KBM-7 (cell line): Measurements from ENCODE around the gene TCF7L1.
A peak's percentile ranks its signal among the peaks of the same experiment; 100 is the strongest.
"Not testable (repeated sequence)": the region's sequence is repeated elsewhere in the genome, so short reads cannot be mapped to it uniquely, and the experiment has no call there.

Experiments used
- DNase-seq: peaks from one replicate; pipeline ENCODE4 v3.0.0-alpha.2; 2015
- in situ Hi-C: fragments of 300-500 bp; cut with MboI; formaldehyde crosslinking; loops from 2 replicates; pipeline ENCODE4 v1.14.3; 2020; ENCODE audit warnings: low sequenced_read_pairs, low pct_unique_long_range_greater_than_20kb, mixed read lengths

The TCF7L1 gene

DNA sequence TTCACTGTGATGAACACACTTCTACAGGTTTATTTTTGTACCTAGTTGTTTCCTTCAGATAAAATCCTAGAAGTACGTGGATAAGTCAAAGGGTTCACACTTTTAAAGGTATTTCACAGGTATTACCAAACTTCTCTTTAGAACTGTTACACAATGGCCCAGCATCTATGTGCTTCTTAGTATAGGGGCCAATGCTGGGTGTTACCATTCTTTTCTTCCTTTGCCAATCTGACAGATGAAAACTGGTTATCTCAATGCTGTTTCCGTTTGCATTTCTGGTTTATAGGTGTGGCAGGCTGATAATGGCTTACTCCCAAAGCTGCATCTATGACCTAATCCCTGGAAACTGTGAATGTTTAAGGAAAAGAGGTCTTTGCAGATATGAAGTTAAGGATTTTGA is 2.8 kb upstream of the TCF7L1 start:
- in situ Hi-C loops = no loop called here

DNA sequence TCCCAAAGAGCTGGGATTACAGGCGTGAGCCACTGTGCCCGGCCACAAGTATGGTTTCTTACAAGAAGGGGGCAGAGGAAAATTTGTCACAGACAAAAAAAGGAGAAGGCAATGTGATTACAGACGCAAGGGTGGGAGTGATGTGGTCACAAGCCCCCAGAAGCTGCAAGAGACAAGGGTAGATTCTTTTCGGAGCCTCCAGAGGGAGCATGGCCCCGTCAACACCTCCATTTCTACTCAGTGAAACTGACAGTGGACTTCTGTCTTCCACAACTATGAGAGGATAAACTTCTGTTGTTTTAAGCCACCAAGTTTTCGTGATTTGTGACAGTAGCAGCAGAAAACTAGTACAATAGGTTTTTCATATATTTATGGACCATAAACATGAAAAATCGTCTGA is 2.1 kb upstream of the TCF7L1 start:
- DNase-seq = peak; percentile 43
- in situ Hi-C loops = no loop called here

More for the DNA sequence above, 2.8 kb upstream of the TCF7L1 start:
- no peak for DNase-seq

DNA sequence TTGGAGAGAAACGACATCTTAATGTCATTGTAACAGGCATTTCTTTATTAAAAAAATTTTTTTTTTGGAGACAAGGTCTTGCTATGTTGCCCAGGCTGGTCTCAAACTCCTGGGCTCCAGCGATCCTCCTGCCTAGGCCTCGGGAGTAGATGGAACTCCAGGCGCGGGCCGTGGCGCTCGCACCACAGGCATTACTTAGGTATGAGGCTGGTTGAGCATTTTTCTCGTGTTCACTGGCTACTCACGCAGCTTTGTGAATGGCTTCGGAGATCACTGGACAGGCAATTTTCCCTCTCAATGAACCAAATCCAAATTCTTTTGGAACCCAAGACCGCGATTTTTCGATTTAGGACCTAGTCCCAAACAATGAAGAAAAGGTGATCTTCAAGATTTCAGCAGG is 795 bp upstream of the TCF7L1 start:
- DNase-seq = no peak
- in situ Hi-C loops = no loop called here

DNA sequence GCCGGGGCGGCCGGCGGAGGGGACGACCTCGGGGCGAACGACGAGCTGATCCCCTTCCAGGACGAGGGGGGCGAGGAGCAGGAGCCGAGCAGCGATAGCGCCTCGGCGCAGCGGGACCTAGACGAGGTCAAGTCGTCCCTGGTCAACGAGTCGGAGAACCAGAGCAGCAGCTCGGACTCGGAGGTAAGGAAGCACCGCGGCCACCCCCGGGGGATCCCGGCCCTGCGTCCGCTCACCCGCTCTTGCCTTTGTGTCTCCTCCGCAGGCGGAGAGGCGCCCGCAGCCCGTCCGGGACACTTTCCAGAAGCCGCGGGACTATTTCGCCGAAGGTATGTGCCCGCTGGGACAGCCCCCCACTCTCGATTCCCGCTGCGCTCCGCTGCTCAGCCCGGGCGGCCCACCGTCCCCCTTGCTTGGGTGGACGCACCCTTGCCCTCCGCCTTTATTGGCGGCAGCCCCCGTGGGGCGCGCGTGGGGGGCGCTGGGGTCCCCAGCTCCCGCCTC is 611 bp downstream of the TCF7L1 start:
- DNase-seq = peak; percentile 49
- in situ Hi-C loops = no loop called here

DNA sequence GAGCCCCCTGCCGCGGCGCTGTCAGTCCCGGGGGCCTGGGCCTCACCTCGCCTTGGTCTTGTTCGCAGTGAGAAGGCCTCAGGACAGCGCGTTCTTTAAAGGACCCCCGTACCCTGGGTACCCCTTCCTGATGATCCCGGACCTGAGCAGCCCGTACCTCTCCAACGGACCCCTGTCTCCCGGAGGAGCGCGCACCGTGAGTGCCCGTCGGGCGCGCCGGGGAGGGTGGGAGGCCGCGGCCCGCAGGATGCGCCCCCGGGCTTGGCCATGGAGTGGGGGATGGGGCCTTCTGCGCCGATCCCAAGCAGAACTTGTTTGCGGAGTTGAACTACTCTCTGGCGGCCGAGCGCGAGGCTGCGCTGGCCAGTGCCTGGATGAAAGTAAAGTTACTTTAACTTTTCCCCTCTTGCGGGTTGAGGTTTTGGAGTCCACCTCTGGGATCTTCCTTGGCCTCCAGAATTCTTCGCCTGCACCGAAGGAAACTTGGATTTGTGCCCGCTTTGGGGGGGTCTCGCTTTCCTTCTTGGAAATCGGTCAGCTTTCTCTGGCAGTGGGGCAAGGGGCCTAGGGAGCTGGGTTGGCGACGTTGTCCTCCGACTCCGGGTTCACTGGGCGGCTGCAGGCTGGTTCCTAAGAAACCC is 1.2 kb downstream of the TCF7L1 start:
- in situ Hi-C loops = no loop called here
- peak; percentile 8 for DNase-seq

DNA sequence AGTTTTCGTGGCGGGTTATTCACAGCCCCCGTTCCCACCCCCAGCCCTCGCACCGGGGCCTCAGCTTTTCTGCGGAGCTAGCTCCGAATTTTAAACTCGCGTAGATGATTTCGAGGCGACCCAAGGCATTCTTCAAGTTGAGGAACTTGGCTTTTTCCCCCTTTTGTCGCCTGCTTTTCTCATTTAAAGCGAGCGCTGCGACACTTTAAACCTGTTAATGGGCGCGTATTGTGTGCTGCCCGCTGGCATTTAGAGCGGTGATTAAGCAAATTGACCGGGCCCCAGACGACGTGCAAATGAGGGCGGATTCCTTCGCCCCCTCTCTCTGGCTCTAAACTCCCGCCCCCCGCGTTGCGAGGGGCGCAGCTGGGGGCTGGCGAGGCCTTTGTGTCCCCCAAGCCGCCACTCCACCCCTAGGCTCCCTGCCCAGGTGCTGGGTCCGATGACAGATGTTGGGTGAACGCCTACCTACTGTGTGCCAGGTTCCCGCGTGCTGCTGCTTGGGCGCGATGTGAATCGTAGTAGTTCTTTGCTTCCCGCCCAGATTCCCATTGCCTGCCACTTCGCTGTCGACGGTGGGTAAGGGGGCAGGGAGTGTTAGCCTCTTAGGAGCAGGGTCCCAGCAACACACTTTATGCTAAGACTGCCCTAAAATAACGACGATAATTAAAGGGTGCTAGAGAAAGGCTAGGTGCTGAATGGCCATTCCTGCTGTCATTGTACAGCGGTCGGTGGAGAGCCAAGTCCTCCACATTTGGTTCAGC is 1.9 kb downstream of the TCF7L1 start:
- DNase-seq = no peak
- in situ Hi-C loops = no loop called here

DNA sequence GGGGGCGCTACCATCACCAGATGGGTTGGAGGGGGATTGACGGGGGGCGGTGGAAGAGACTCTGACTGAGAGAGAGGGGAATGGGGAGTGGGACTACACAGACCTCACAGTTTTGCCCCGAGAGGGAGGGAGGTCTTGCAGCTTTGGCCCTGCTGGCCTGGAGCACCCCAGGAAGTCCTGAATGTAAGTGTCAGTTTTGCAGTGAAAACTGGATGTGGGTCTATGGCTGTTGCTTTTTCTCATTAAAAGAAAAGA is 2.4 kb downstream of the TCF7L1 start:
- DNase-seq = no peak
- in situ Hi-C loops = no loop called here

DNA sequence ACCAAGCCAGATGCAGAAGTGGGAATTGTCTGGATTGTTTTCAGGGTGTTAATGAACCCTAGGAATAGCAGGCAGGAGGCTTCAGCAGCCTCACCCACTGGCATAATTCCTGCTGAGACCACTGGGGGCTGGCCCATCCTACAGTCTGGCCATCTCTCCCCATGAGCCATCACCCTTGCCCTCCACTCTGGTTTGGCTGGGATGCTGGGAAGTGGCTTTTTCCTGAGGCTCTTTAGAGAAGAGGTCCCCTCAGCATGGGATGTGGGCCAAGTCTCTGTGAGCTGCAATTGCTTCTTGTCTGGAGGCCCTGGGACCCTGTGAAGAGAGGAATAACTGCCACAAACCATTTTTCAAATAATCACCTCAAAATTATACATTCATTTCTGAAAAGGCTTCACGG is 4.0 kb downstream of the TCF7L1 start:
- in situ Hi-C loops = no loop called here

DNA sequence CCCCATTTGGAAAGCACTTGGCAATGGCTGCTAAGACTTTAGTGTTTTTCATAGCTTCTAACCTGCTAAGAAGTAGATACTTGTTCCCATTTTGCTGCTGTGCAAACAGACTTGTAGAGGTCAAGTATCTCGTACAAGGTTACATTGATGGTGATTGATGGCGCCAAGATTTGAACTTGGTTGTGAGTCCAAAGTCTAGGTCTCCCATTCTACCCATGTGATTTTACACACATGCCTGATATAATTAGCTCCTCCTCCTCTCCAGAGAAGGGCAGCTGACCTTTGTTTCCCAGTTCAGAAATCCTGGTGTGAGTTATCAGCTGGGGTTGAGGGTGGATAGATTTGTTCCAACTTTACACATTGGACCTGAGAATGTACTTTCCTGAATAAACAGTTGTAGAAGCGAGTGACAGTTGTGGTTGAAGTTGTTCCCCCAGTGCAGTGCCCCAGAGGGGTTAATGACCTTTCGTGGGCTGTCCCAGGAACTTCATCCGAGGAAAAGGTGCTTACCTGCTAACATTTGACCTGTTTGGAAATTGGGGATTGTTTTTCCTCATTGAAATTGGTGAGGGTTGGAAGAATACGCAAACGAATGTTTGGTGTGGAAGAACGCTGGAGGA is 10.4 kb downstream of the TCF7L1 start:
- DNase-seq = no peak
- in situ Hi-C loops = no loop called here

More for the DNA sequence above, 4.0 kb downstream of the TCF7L1 start:
- no peak for DNase-seq

DNA sequence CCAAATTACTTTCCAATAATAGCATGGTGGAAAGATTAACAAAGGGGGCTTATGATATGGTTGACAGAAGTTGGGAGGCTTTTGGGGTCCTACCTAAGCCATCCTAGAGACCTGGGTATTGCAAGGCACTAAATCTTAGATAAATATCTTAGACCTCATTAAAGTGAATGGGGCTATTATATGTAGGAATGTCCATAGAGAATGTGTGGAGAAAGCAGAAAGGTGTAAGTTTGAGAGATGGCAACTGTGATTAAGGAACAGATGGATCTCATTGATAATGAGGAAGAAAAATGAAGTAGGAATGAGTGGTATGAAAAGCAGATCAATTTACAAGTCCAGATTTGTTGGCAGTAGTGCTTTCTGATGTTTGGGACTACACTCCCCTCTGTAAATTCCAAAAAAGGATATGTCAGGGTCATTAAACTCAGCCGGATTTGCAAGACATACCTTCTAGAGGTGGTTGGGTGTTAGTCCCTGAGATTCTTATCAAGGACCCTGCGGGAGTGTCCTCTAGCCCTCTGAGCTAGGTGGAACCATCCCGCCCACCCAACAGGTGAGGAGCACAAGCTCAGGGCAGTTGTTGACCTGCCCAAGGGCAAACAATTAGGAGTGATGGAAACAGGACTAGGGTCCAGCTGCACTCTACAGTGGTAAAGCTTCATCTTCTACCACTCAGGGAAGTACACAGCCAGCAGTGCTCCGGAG is 12.1 kb downstream of the TCF7L1 start:
- in situ Hi-C loops = no loop called here
- DNase-seq = no peak

DNA sequence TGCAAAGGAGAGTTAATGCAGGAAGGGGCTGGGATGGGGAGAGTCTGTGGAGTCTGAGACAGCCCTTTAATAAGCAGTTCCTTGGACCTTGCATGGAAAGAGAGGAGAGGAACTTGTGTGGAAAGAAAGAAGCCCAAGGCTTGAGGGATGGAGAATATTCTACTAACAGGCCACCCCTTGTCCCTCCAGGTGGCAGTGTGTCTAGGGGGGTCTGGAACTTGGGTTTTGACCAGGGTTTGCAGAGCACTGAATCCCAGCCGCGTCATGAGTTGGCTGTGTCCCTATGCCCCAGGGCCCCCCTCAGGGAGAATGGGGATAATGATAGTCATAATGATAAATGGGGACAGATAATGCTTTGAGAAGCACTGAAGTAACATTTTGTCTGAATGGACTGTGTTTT is 15.0 kb downstream of the TCF7L1 start:
- in situ Hi-C loops = no loop called here
- DNase-seq = no peak

DNA sequence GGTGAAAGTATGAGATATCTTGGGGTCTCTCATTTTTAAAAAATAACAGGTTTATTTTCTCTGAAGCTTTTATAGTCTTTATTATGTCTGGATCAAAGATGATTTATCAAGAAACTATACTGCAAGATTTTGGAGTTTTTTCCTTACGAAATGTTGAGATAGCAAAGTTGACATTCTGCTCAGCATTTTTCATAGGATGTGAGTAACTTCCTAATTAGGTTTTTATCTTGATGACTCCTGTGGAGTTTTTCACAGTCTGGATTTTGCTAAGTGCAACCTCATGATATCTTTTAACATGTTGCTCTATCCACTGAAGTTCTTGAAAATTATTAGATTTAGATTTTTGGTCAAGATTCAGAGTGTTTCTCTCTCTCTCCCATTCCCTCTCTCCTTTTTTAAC is 17.8 kb downstream of the TCF7L1 start:
- DNase-seq = no peak
- in situ Hi-C loops = no loop called here

DNA sequence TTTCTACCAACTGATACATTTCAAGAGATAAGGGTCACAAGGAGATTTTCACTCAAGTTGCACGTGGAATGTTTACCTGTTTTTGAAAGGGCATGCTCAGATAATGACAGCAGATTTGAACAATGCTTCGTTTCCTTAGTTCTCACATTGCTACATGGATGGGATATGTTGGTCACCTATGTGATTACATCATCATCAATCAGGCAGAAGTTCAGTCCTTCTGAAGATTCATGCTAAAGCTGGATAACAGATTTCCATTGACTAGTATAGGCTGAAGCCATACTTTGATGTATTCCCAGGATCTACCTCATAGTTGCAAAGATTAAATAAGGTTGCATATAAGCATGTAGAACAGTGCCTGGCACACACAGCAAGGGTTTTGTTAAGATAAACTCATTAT is 19.7 kb downstream of the TCF7L1 start:
- in situ Hi-C loops = no loop called here
- no peak for DNase-seq

DNA sequence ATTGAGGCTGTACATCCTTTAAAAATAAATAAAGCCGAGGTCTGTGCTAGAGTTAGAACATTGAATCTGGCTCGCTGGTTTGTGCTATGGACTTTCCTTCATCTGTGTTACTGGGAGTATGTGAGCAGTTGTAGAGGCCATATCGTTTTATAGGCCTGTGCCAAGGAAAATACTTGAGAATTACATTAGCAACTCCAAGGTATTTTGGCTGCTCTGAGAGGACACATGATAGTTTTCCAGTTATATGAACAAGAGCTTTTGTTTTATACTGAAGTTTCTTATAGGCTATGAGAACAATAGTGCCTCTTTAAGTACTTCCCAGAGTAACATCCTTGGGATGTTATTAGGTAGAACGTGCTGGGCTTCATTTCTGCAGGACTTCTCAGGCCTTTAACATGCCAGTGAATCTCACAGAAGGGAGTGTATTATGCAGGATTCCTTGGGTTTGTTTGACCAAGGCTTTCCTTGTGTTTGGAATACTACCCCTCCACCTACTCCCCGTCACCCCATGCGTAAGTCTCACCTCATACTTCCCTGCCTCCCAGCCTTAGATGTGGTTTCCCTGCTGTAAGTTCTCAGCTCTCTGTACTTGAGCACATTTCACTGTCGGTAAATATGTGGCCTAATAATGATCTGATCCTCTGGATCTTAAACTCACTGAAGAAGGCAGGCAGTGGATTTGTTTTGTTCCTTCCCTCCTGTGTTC is 21.0 kb downstream of the TCF7L1 start:
- in situ Hi-C loops = no loop called here

DNA sequence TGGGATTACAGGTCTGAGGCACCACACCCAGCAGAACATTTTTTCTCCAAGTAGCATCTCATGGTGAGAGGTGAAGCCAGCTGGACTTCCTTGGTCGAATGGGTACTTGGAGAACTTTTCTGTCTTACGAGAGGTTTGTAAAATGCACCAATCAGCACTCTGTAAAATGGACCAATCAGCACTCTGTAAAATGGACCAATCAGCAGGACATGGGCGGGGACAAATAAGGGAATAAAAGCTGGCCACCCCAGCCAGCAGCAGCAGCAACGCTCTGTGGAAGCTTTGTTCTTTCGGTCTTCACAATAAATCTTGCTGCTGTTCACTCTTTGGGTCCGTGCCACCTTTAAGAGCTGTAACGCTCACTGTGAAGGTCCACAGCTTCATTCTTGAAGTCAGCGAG is 21.9 kb downstream of the TCF7L1 start:
- in situ Hi-C loops, DNase-seq: not testable (repeated sequence)

More for the DNA sequence above, 21.0 kb downstream of the TCF7L1 start:
- DNase-seq = no peak

DNA sequence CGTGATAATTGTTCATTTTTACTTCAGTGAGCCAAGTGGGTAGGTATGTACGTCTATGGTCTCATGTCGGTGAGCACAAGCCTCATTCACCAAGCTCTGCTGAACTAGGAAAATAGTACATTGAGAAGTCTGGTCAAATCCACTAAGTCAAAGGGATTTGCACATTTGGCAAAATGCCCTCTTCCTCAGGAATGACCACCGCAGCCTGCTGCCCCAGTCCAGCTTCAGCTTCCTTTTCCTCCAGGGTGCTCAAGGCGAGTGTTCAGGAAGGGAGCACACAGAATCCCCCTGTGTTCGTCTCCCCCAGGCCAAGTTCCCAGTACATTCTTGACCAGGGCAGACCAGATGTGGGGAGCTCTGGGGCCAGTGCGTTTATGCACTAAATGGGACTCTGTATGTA is 23.0 kb downstream of the TCF7L1 start:
- in situ Hi-C loops = no loop called here
- DNase-seq = no peak

DNA sequence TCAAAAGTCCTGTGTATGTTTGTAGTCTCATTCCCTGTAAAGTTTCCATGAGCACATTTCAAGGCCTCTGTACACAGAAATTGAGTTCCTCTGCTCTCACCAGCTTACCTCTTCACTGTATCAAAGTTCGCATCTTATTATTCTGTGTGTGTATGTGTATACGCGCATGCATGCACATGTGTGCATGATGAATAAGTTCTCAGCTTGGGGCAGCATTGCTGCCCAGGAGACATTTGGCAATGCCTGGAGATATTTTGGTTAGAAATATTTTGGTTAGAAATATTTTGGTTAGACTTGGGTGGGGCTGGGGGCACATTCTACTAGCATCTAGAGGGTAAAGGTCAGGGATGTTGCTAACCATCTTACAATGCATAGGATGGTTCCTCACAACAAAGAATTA is 23.4 kb downstream of the TCF7L1 start:
- DNase-seq = no peak
- in situ Hi-C loops = no loop called here

DNA sequence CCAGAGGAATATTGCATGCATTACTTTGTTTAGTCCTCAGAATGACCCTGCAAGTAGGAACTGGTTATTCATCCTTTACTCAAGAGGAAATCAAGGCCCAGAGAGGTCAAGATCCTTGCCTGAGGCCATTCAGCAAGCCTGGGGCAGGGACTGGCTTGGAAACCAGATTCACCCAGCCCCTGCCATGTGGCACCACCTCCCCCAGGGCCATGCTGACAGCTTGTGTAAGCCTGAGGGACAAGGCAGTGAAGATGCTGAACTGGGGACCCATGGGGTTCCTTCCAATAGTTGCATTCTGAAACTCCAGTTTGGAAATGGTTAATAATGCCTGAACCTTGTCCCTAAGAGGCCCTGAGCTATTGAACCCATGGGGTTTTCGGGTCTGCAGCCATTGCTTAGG is 24.2 kb downstream of the TCF7L1 start:
- in situ Hi-C loops = no loop called here

DNA sequence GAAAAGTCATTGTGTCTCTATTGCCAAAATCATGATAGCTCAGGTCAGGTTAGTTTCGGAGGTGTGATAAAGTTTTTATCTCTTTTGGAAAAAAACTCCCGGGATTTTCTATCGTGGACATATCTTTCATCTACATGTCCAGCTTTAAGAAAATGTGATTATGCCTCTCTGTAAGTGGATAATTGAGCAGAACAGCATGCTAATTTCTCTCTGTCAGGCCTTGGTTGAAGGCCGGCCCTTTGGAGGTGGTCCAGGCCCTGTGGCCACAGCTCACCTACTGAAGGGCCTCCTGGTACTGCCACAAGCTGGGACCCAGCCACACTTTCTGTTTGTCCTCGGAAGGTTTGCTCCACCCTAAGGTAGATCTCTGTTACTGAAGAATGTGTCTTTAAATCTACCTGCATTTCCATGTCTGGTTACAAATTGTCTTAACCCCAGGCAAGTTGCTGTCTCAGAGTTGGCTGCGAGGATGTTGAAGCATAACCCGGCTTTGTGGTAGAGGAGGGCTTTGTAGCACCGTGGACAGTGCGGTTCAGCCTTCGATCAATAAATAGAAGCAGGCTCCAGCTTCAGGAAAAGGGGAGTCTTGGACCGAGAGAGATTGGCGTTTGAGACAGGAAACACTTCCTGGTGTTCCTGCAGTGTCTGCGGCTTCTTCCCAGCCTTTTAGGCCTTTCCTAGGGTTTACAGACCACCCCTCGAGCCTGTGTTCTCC is 25.5 kb downstream of the TCF7L1 start:
- DNase-seq = no peak
- in situ Hi-C loops = no loop called here

More for the DNA sequence above, 24.2 kb downstream of the TCF7L1 start:
- no peak for DNase-seq
